Measurements from ENCODE around the gene SOX10.

The SOX10 gene

DNA sequence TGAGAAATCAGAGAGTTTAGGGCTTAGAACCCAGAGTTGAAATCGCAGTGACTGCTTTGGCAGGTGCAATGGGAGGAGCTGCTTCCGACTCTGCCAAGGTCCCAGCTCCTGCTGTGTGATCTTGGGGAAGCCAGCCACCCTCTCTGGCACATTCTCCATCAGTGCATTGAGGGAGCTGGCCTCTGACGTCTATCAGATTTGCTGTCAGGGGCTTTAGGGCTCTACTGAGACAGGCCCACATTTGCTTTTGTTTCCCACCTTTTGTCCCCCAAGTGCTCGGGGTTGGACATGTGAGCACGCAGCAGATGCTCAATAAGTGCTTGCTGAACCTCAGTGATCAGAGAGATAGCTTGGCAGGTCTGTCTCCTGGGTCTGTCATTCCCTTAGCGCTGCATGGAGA is 10.6 kb upstream of the SOX10 start:
- TF ChIP-seq, protein P1, sequence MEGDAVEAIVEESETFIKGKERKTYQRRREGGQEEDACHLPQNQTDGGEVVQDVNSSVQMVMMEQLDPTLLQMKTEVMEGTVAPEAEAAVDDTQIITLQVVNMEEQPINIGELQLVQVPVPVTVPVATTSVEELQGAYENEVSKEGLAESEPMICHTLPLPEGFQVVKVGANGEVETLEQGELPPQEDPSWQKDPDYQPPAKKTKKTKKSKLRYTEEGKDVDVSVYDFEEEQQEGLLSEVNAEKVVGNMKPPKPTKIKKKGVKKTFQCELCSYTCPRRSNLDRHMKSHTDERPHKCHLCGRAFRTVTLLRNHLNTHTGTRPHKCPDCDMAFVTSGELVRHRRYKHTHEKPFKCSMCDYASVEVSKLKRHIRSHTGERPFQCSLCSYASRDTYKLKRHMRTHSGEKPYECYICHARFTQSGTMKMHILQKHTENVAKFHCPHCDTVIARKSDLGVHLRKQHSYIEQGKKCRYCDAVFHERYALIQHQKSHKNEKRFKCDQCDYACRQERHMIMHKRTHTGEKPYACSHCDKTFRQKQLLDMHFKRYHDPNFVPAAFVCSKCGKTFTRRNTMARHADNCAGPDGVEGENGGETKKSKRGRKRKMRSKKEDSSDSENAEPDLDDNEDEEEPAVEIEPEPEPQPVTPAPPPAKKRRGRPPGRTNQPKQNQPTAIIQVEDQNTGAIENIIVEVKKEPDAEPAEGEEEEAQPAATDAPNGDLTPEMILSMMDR (IDR thresholded peaks at IDR 0.05; ENCODE audit: control insufficient read depth, extremely low read depth, insufficient read depth), result no peak
- no peak for DNase-seq (ENCODE audit: low read depth)
- no peak overlapping the region for H3K4me3 ChIP-seq (ENCODE audit: low read depth, low read length)

DNA sequence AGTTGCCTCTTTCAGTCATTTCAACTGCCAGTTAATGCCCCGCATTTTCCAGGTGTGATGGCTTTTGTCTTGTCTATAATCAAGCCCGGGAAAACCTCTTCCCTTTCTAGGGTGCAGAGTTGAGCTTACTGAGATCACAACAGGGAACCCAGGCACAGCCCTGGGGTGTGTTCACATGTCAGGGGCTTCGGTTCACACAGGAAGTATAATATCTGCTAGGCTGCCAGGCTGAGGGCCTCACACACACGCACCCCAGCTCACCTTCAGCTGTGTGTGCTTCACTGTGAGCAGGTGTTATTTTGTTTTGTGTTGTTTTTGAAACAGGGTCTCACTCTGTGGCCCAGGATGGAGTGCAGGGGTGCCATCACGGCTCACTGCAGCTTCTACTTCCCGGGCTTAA is 9.7 kb upstream of the SOX10 start:
- TF ChIP-seq, protein P1 (IDR thresholded peaks at IDR 0.05; ENCODE audit: control insufficient read depth, extremely low read depth, insufficient read depth), result no peak
- no peak for DNase-seq (ENCODE audit: low read depth)
- H3K4me3 ChIP-seq (ENCODE audit: low read depth, low read length), result no peak overlapping the region

DNA sequence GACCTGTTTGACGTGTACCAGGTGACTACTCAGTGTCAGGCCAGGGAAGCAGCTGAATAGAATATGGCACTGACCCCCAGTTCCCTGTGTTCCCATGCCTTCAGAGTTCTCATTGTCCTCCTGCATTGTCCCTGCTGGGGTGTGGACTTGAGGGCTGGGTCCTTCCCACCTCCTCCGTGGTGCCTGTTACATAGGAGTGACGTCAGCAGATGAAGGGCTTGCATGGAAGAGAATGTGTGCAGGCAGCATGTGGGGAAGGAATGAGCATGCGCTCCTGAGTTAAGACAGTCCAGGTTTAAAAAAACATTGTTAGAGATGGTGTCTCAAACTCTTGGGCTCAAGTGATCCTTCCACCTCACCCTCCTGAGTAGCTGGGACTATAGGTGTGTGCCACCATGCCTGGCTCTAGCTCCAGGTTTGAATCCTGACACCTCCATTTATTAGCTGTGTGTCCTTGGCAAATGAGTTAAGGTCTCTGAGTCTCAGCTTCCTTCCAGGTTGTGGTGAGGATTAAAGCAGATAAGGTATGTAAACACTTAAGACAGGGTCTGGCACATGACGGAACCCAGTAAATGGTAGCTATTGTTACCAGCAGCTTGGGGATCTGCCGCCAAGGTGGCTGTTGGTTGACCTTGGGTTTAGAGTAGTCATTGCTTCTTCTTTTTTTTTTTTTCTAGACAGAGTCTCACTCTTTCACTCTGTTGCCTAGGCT is 7.5 kb upstream of the SOX10 start:
- DNase-seq (ENCODE audit: low read depth), result no peak
- TF ChIP-seq, protein P1 (IDR thresholded peaks at IDR 0.05; ENCODE audit: control insufficient read depth, extremely low read depth, insufficient read depth), result no peak
- H3K4me3 ChIP-seq (ENCODE audit: low read depth, low read length), result no peak overlapping the region

DNA sequence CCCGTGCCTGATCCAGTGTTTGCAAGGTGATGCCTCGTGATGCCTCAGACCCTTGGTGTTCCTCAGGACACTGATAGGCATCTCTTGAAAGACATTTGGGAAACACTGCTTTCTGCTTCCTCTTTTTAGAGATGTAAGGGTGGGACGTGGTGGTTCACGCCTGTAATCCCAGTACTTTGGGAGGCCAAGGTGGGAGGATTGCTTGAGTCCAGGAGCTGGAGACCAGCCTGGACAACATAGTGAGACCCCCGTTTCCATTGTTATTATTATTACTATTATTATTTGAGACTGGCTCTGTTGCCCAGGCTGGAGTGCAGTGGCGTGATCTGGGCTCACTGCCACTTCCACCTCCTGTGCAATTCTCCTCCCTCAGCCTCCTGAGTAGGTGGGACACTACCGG is 6.5 kb upstream of the SOX10 start:
- no peak overlapping the region for H3K4me3 ChIP-seq (ENCODE audit: low read depth, low read length)
- no peak for DNase-seq (ENCODE audit: low read depth)
- TF ChIP-seq, protein P1 (IDR thresholded peaks at IDR 0.05; ENCODE audit: control insufficient read depth, extremely low read depth, insufficient read depth), result no peak

DNA sequence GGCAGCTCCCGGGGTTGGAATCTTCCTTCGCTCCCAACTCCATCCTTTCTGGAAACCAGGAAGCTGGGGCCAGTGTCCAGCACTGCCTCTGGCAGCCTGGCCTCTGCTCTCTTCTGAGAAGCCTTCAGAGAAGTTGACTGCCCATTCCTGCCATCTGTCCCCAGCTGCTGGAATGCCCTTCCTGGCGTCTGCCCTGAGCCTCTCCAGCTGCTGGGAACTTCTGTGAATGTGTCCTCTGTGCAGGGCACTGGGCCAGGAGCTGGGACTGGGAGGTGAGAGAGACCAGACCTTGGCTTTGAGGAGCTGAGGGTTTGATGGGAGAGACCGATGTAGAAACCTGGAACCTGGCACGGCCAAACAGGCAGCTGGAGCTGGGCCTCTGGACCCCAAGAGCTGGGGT is 5.9 kb upstream of the SOX10 start:
- H3K4me3 ChIP-seq (ENCODE audit: low read depth, low read length), result no peak overlapping the region
- TF ChIP-seq, protein P1 (IDR thresholded peaks at IDR 0.05; ENCODE audit: control insufficient read depth, extremely low read depth, insufficient read depth), result no peak
- no peak for DNase-seq (ENCODE audit: low read depth)

DNA sequence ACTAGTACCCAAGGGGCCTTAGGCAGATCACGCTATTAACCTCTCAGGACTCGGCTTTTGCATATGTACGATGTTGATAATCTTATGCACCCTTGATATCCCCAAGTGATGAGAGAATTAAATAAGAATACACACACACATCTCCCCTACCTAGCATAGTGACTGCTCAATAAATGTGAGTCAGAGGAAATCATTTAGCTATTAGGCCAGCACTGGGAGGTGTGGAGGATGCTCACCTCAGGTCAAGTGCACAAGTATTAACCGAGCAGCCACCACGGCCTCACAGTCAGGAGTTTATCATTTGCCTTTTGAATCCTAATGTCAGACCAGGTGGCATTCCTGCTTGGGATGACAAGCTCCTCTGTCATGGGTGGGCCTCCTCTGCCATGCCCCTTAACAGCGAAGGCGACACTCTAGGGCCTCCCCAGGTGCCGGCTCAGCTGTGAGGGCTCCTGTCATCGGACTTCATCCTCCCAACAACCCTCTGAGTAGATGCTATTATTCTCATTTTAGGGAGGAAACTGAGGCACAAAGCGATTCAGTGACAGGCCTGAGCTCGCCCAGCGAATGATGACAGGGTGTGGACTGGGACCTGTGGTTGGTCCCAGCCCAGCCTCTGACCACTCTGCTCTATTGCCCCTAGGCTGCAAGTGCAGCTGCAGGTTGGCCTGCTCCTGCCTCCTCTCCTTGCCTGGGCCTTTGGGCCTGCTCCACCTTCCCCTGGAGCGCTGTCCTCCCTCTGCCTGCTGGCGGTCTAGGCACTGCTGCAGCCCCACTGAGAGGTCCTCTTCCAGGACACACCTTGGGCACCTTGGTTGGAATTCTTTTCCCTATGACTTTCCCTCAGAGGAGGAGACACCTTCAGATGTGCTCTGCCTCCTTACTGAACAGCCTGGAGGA is 5.0 kb upstream of the SOX10 start:
- no peak overlapping the region for H3K4me3 ChIP-seq (ENCODE audit: low read depth, low read length)
- TF ChIP-seq, protein P1 (IDR thresholded peaks at IDR 0.05; ENCODE audit: control insufficient read depth, extremely low read depth, insufficient read depth), result no peak
- DNase-seq (ENCODE audit: low read depth), result no peak
